Inflammatory macrophage treated with lipopolysaccharide for 4 hours (primary cell): ENCODE data around the gene API5.

Experiments used
- DNase-seq: peaks from one replicate; pipeline ENCODE4 v3.0.0-alpha.2; 2020

API5 gene

GRCh38 chr11:43360361-43361032, 48.7 kb downstream of the API5 start:
- DNase-seq, result peak; percentile 71

GRCh38 chr11:43366677-43367076, 54.9 kb downstream of the API5 start:
- no peak for DNase-seq

- peak; percentile 7 for DNase-seq
These were observed 55.8 kb downstream of the API5 start for GRCh38 chr11:43367382-43368178.

- DNase-seq, result no peak
These were observed 64.3 kb downstream of the API5 start for GRCh38 chr11:43376065-43376464.

- DNase-seq, result peak; percentile 54
These were observed 64.8 kb downstream of the API5 start for GRCh38 chr11:43376594-43376993.

GRCh38 chr11:43377389-43377788, 65.6 kb downstream of the API5 start:
- no peak for DNase-seq

- no peak for DNase-seq
These were observed 67.1 kb downstream of the API5 start for GRCh38 chr11:43378897-43379296.

- DNase-seq, result no peak
These were observed 70.0 kb downstream of the API5 start for GRCh38 chr11:43381802-43382201.

GRCh38 chr11:43382614-43383013, 70.8 kb downstream of the API5 start:
- no peak for DNase-seq

- DNase-seq, result no peak
These were observed 72.6 kb downstream of the API5 start for GRCh38 chr11:43384393-43384792.

- no peak for DNase-seq
These were observed 80.9 kb downstream of the API5 start for GRCh38 chr11:43392713-43393112.

- DNase-seq, result no peak
These were observed 82.1 kb downstream of the API5 start for GRCh38 chr11:43393765-43394355.
